GM19452 (cell line): ENCODE results near the gene RAD52.

Experiments
- ATAC-seq: cut with Tn5 transposase; IDR thresholded peaks from one replicate; pipeline ENCODE4 v1.9.1; 2021; ENCODE audit not compliant: unreplicated experiment

RAD52 gene

GRCh38 chr12:949453-950191 lies at the start of gene RAD52:
RAD52 (minus strand) TSS chr12:949694; CDS start chr12:933058, 16,636 bp downstream.
- ATAC-seq = peak; percentile 81

GRCh38 chr12:998020-998874 lies 48.8 kb upstream of the RAD52 start:
- peak; percentile 67 for ATAC-seq

- no peak for ATAC-seq
Observed at GRCh38 chr12:997505-997904, 48.0 kb upstream of the RAD52 start.

GRCh38 chr12:996881-997280 lies 47.4 kb upstream of the RAD52 start:
- ATAC-seq = no peak

- no peak for ATAC-seq
Observed at GRCh38 chr12:992647-993046, 43.2 kb upstream of the RAD52 start.

GRCh38 chr12:991350-992333 lies 42.1 kb upstream of the RAD52 start:
- ATAC-seq = no peak

- peak; percentile 81 for ATAC-seq
Observed at GRCh38 chr12:990661-991349, 41.3 kb upstream of the RAD52 start, which contains the start of gene ERC1. ERC1 (plus strand) TSS chr12:991223; CDS start chr12:1027904, 36,681 bp downstream.

GRCh38 chr12:989751-990660 lies 40.5 kb upstream of the RAD52 start:
- no peak for ATAC-seq

- no peak for ATAC-seq
Observed at GRCh38 chr12:989051-989450, 39.6 kb upstream of the RAD52 start.

- no peak for ATAC-seq
Observed at GRCh38 chr12:988646-989045, 39.2 kb upstream of the RAD52 start.

- no peak for ATAC-seq
Observed at GRCh38 chr12:981961-982360, 32.5 kb upstream of the RAD52 start.

GRCh38 chr12:981176-981828 lies 31.8 kb upstream of the RAD52 start:
- no peak for ATAC-seq

- ATAC-seq = no peak
Observed at GRCh38 chr12:979349-979748, 29.9 kb upstream of the RAD52 start.

- ATAC-seq = no peak
Observed at GRCh38 chr12:977156-977555, 27.7 kb upstream of the RAD52 start.

- ATAC-seq = no peak
Observed at GRCh38 chr12:976644-977043, 27.1 kb upstream of the RAD52 start.

GRCh38 chr12:974271-974862 lies 24.9 kb upstream of the RAD52 start:
- ATAC-seq = no peak

GRCh38 chr12:971991-972390 lies 22.5 kb upstream of the RAD52 start:
- ATAC-seq = no peak

- ATAC-seq = no peak
Observed at GRCh38 chr12:969821-970220, 20.3 kb upstream of the RAD52 start.
